Nephron progenitor cell (in vitro differentiated cells): Measurements from ENCODE around the gene OLFML2A.
A peak's percentile ranks its signal among the peaks of the same experiment; 100 is the strongest.
"Not testable (repeated sequence)": the region's sequence is repeated elsewhere in the genome, so short reads cannot be mapped to it uniquely, and the experiment has no call there.

Experiments used
- DNase-seq: peaks from one replicate; pipeline ENCODE4 v3.0.0; 2021
- H3K27ac Mint-ChIP-seq: 2 replicates; pipeline ENCODE4 v1.8.0; 2021; ENCODE audit warnings: mild to moderate bottlenecking, moderate library complexity, mixed read lengths
- H3K27me3 Mint-ChIP-seq: 2 replicates; pipeline ENCODE4 v1.8.0; 2021; ENCODE audit warnings: mild to moderate bottlenecking, low read depth, mixed read lengths; ENCODE audit not compliant: poor library complexity
- H3K36me3 Mint-ChIP-seq: 2 replicates; pipeline ENCODE4 v1.8.0; 2021; ENCODE audit warnings: low read depth, mixed read lengths
- H3K4me1 Mint-ChIP-seq: 2 replicates; pipeline ENCODE4 v1.8.0; 2021; ENCODE audit warnings: mixed read lengths
- H3K4me3 Mint-ChIP-seq: 2 replicates; pipeline ENCODE4 v1.8.0; 2021; ENCODE audit warnings: mild to moderate bottlenecking, moderate library complexity, mixed read lengths
- H3K9me3 Mint-ChIP-seq: 2 replicates; pipeline ENCODE4 v1.8.0; 2021; ENCODE audit warnings: mild to moderate bottlenecking, moderate library complexity, mixed read lengths
- TF ChIP-seq, protein P1 (sequence below): fragments of 200-600 bp; sonication (generic); IDR thresholded peaks from 2 replicates; pipeline ENCODE4 v1.5.0; 2021; ENCODE audit warnings: antibody characterized with exemption

The OLFML2A gene

DNA sequence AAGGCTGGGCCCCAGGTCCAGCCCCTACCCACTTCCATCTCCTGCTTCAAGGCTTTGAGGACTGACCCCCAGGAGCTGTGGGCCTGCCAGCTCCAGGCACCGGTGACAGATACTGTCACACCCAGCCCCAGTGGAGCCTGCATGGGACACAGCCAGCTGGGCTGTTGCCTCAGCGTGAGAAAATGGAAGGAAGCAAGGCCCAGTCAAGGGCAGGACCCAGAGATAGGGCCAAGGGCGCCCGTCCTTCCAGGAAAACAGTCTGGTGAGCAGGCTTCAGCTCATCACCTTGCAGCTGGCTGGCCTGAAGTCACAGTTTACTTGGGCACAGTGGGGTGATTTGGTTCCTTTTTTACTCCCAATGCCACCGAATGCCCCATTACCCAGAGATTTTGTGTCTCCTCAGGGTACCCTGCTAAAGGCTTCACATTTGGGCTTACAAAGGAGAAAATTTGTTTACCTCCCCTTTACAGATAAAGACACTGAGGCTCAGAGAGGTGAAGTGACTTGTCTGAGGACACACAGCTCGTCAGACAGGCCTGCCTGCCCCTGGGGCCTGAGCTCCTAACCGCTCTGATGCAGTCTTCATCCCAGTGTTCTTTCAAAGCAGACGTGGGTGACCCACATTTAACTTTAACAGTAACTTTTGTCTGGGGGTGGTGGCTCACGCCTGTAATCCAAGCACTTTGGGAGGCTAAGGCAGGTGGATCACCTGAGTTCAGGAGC, 54.9 kb downstream of the OLFML2A start:
- H3K4me3 Mint-ChIP-seq = no peak overlapping the region
- peaks cover 9% of the 10 kb centered on the region for H3K4me1 Mint-ChIP-seq
- no peaks in the 10 kb centered on the region for H3K36me3 Mint-ChIP-seq
- no peak overlapping the region for H3K27ac Mint-ChIP-seq
- DNase-seq = no peak
- TF ChIP-seq, protein P1, sequence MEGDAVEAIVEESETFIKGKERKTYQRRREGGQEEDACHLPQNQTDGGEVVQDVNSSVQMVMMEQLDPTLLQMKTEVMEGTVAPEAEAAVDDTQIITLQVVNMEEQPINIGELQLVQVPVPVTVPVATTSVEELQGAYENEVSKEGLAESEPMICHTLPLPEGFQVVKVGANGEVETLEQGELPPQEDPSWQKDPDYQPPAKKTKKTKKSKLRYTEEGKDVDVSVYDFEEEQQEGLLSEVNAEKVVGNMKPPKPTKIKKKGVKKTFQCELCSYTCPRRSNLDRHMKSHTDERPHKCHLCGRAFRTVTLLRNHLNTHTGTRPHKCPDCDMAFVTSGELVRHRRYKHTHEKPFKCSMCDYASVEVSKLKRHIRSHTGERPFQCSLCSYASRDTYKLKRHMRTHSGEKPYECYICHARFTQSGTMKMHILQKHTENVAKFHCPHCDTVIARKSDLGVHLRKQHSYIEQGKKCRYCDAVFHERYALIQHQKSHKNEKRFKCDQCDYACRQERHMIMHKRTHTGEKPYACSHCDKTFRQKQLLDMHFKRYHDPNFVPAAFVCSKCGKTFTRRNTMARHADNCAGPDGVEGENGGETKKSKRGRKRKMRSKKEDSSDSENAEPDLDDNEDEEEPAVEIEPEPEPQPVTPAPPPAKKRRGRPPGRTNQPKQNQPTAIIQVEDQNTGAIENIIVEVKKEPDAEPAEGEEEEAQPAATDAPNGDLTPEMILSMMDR = no peak
- H3K9me3 Mint-ChIP-seq = no peaks in the 10 kb centered on the region
- H3K27me3 Mint-ChIP-seq = peaks cover 9% of the 10 kb centered on the region

DNA sequence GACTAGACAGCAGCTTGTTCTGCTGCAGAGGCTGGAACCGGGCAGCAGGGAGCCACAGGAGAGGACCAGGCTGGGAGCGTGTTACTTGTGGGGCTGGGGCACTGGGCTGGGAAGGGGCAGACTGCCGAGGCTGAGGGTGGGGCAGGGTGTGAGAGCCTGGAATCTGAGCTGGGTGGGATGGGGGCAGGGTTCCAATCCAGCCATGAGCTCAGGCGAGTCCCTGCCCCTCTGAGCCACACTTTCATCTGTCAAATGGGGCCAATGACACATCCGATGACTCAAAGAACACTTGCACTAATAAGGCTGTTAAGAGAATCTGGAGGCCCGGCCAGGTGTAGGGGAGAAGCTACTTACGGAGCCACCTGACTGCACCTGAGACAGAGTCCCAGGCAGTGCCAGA, 57.7 kb downstream of the OLFML2A start:
- peaks cover 6% of the 10 kb centered on the region for H3K4me1 Mint-ChIP-seq
- no peaks in the 10 kb centered on the region for H3K9me3 Mint-ChIP-seq
- H3K4me3 Mint-ChIP-seq = no peak overlapping the region
- H3K36me3 Mint-ChIP-seq = no peaks in the 10 kb centered on the region
- H3K27ac Mint-ChIP-seq = no peak overlapping the region
- DNase-seq = no peak
- no peaks in the 10 kb centered on the region for H3K27me3 Mint-ChIP-seq
- TF ChIP-seq, protein P1 = no peak

DNA sequence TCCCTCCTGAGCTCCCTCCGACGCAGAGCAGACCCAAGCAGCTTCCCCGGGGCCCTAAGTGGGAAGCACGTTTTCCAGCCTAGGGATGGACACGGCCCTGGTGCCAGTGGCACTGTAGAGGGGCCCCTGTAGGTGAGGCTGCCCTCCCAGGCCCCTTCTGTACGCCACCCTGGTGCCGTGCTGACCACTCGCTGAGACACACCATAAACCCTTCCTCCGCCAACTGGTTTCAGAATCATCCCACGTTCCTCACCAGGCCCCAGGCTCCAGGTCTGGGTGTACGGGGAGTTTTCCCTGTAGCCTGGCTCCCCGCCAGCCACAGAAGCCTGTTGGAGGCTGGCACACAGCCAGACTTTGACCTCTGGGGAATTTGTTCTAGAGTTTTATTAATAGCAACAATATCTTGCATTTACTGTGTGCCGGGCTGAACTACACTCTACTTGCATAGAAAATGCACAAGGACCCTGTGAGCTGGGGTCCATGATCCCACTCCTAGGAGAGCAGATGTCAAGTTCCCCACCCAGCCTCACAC, 58.2 kb downstream of the OLFML2A start:
- H3K9me3 Mint-ChIP-seq = no peaks in the 10 kb centered on the region
- peaks cover 4% of the 10 kb centered on the region for H3K4me1 Mint-ChIP-seq
- no peaks in the 10 kb centered on the region for H3K36me3 Mint-ChIP-seq
- H3K27ac Mint-ChIP-seq = no peak overlapping the region
- TF ChIP-seq, protein P1 = no peak
- no peak for DNase-seq
- no peaks in the 10 kb centered on the region for H3K27me3 Mint-ChIP-seq
- H3K4me3 Mint-ChIP-seq = no peak overlapping the region

DNA sequence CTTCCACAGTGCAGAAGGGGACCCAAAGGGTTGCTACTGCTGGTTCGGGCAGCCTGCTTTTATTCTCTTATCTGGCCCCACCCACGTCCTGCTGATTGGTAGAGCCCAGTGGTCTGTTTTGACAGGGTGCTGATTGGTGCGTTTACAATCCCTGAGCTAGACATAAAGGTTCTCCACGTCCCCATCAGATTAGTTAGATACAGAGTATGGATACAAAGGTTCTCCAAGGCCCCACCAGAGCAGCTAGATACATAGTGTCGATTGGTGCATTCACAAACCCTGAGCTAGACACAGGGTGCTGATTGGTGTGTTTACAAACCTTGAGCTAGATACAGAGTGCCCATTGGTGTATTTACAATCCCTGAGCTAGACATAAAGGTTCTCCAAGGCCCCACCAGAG, 61.2 kb downstream of the OLFML2A start:
- peaks cover 13% of the 10 kb centered on the region for H3K4me1 Mint-ChIP-seq
- H3K36me3 Mint-ChIP-seq, DNase-seq, H3K27ac Mint-ChIP-seq, H3K9me3 Mint-ChIP-seq, H3K27me3 Mint-ChIP-seq, H3K4me3 Mint-ChIP-seq: not testable (repeated sequence)

DNA sequence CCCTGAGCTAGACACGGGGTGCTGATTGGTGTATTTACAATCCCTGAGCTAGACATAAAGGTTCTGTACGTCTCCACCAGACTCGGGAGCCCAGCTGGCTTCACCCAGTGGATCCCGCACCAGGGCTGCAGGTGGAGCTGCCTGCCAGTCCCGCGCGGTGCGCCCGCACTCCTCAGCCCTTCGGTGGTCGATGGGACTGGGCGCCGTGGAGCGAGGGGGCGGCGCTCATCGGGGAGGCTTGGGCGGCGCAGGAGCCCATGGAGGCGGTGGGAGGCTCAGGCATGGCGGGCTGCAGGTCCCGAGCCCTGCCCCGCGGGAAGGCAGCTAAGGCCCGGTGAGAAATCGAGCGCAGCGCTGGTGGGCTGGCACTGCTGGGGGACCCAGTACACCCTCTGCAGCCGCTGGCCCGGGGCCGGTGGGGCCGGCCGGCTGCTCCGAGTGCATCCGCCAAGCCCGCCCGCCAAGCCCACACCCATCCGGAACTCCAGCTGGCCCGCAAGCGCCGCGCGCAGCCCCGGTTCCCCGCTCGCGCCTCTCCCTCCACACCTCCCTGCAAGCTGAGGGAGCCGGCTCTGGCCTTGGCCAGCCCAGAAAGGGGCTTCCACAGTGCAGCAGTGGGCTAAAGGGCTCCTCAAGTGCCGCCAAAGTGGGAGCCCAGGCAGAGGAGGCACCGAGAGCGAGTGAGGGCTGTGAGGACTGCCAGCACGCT, 61.8 kb downstream of the OLFML2A start:
- not testable (repeated sequence) for DNase-seq, H3K27ac Mint-ChIP-seq
- peaks cover 18% of the 10 kb centered on the region for H3K4me1 Mint-ChIP-seq

DNA sequence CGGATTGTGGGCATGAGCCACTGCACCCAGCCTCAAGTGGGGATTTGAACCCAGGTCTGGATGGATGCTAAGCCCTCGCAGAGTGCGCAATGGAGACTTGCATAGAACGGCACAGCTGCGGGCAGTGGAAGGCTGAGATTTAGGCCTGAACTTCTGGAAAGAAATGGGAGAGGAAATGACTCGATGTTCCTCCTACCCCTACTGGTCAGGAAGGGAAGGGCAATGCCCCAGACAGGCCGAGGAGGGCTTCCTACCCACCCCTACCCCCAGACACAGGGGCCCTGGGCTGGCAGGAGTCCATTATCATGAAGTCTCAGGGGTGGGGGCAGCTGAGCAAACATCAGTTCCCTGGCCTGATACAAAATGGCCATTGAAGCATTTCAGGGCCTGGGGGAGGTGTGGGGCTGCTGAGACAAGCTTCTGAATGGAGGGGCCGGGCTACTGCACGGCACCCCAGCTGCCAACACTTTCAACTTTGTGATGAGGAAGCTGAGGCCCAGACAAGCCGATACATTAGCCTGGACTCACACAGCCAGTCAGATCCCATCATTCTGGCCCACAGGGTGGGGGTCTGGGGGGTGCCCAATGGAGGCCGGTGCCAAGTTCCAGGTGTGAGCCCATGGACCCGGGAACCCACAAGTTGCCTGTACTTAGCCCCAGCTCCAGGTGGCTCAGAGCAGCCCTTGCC, 62.8 kb downstream of the OLFML2A start:
- TF ChIP-seq, protein P1 = peak; percentile 57
- H3K4me1 Mint-ChIP-seq = peaks cover 25% of the 10 kb centered on the region
- H3K27ac Mint-ChIP-seq = peak overlapping the region; percentile 90
- H3K4me3 Mint-ChIP-seq = no peak overlapping the region
- peaks cover 5% of the 10 kb centered on the region for H3K27me3 Mint-ChIP-seq
- no peaks in the 10 kb centered on the region for H3K36me3 Mint-ChIP-seq
- DNase-seq = peak; percentile 40
- H3K9me3 Mint-ChIP-seq = no peaks in the 10 kb centered on the region

More for the DNA sequence above, 61.8 kb downstream of the OLFML2A start:
- not testable (repeated sequence) for H3K36me3 Mint-ChIP-seq, H3K9me3 Mint-ChIP-seq, H3K27me3 Mint-ChIP-seq, H3K4me3 Mint-ChIP-seq
